ENCODE data around the gene MAPK12. TPM values are rescaled to one million over a fixed set of nuclear protein-coding genes. Genes with fewer than 3 reads are reported as not detected.
A peak's percentile ranks its signal among the peaks of the same experiment; 100 is the strongest.

The MAPK12 gene
- total RNA-seq, 2 donors from 2014 or later, result 2.0 to 2.6 TPM

GRCh38 chr22:50260434-50260800 lies 1.1 kb downstream of the MAPK12 start:
- Histone ChIP-seq H3K9ac (ENCODE audit: low read depth in 2 of 2, low read length in 2 of 2) (peak overlapping the region in 1 of 2 donors; percentile 12), H3K9me3 (no peaks in the 10 kb centered on the region), H3K27ac (no peak overlapping the region), H3K4me1 (no peaks in the 10 kb centered on the region), H3K4me3 (peak overlapping the region; percentile 30), H3K36me3 (no peaks in the 10 kb centered on the region), H3K27me3 (peaks cover 24% of the 10 kb centered on the region)
- intact Hi-C loops (cut with DNase I), result no loop called here
- DNase-seq, result no peak
- no peak for TF ChIP-seq CTCF (IDR thresholded peaks at IDR 0.05)

- no peak overlapping the region for H3K9ac ChIP-seq (ENCODE audit: low read depth in 2 of 2, low read length in 2 of 2)
- no peak for DNase-seq
- no peak for TF ChIP-seq CTCF (IDR thresholded peaks at IDR 0.05)
- peaks cover 24% of the 10 kb centered on the region for H3K27me3 ChIP-seq
- intact Hi-C loops (cut with DNase I), result loop anchor here (10.0 kb wide), 1 partner anchor 245 kb away; the partner anchor contains the start of genes LMF2 and NCAPH2
- H3K4me3 ChIP-seq, result no peak overlapping the region
- no peaks in the 10 kb centered on the region for H3K36me3 ChIP-seq
- H3K9me3 ChIP-seq, result no peaks in the 10 kb centered on the region
- no peak overlapping the region for H3K27ac ChIP-seq
- H3K4me1 ChIP-seq, result no peaks in the 10 kb centered on the region
These were observed 2.2 kb downstream of the MAPK12 start for GRCh38 chr22:50259302-50259701.

GRCh38 chr22:50258361-50259292 lies 2.9 kb downstream of the MAPK12 start:
- H3K36me3 ChIP-seq, result no peaks in the 10 kb centered on the region
- H3K4me3 ChIP-seq, result no peak overlapping the region
- no peak for DNase-seq
- no peaks in the 10 kb centered on the region for H3K9me3 ChIP-seq
- H3K27ac ChIP-seq, result no peak overlapping the region
- TF ChIP-seq CTCF (IDR thresholded peaks at IDR 0.05), result no peak
- peaks cover 24% of the 10 kb centered on the region for H3K27me3 ChIP-seq
- intact Hi-C loops (cut with DNase I), result loop anchor here (10.0 kb wide), 1 partner anchor 246 kb away; the partner anchor contains the start of genes LMF2 and NCAPH2
- no peaks in the 10 kb centered on the region for H3K4me1 ChIP-seq
- no peak overlapping the region for H3K9ac ChIP-seq (ENCODE audit: low read depth in 2 of 2, low read length in 2 of 2)

GRCh38 chr22:50257451-50258360 lies 3.8 kb downstream of the MAPK12 start:
- H3K4me3 ChIP-seq, result no peak overlapping the region
- no peak overlapping the region for H3K27ac ChIP-seq
- H3K9ac ChIP-seq (ENCODE audit: low read depth in 2 of 2, low read length in 2 of 2), result no peak overlapping the region
- no peak for TF ChIP-seq CTCF (IDR thresholded peaks at IDR 0.05)
- H3K4me1 ChIP-seq, result no peaks in the 10 kb centered on the region
- no peaks in the 10 kb centered on the region for H3K9me3 ChIP-seq
- DNase-seq, result no peak
- H3K27me3 ChIP-seq, result peaks cover 16% of the 10 kb centered on the region
- intact Hi-C loops (cut with DNase I), result loop anchor here (10.0 kb wide), 1 partner anchor 247 kb away; the partner anchor contains the start of genes LMF2 and NCAPH2
- H3K36me3 ChIP-seq, result no peaks in the 10 kb centered on the region

- DNase-seq, result no peak
- intact Hi-C loops (cut with DNase I), result loop anchor here (10.0 kb wide), 1 partner anchor 248 kb away; the partner anchor contains the start of genes LMF2 and NCAPH2
- TF ChIP-seq CTCF (IDR thresholded peaks at IDR 0.05), result no peak
- Histone ChIP-seq H3K9ac (ENCODE audit: low read depth in 2 of 2, low read length in 2 of 2) (no peak overlapping the region), H3K27me3 (peaks cover 12% of the 10 kb centered on the region), H3K9me3 (no peaks in the 10 kb centered on the region), H3K27ac (no peak overlapping the region), H3K36me3 (no peaks in the 10 kb centered on the region), H3K4me3 (no peak overlapping the region), H3K4me1 (no peaks in the 10 kb centered on the region)
These were observed 4.4 kb downstream of the MAPK12 start for GRCh38 chr22:50257041-50257440.

Data from colonic mucosa (tissue), 4 donors.